Measurements from ENCODE around the gene PRR36.

- no peak for TF ChIP-seq GATA2 (IDR thresholded peaks at IDR 0.05; ENCODE audit: low read depth, low read length)
- no peak for TF ChIP-seq GATA3 (IDR thresholded peaks at IDR 0.05; ENCODE audit: low read depth, low read length)
Observed at GRCh38 chr19:7915250-7916102, 41.3 kb upstream of the PRR36 start.
